K562 (cell line): ENCODE measurements around the gene REX1BD. TPM values are rescaled to one million over a fixed set of nuclear protein-coding genes. Genes with fewer than 3 reads are reported as not detected.
A peak's percentile ranks its signal among the peaks of the same experiment; 100 is the strongest.

Experiments used
- ATAC-seq: fragments of 200-7000 bp; cut with Tn5 transposase; 3 replicates; pipeline ENCODE4 v1.9.1; 2020; ENCODE audit warnings: moderate library complexity
- BruUV-seq: library from RNA; stranded (reverse); fragments of 400-500 nt; replicated peaks from 2 replicates; lab custom pipeline; 2021; lab: Mats Ljungman, UMichigan
- CTCF ChIA-PET: fragments of 300-600 bp; formaldehyde crosslinking; extraction: SDS; loops from one replicate; lab custom pipeline; 2021; ENCODE audit warnings: low intra/inter-chr PET ratio; lab: Yijun Ruan, JAX
- POLR2A ChIA-PET: fragments of 300-600, 350-650 bp; sonication (Branson Sonifier 250); formaldehyde crosslinking; extraction: SDS; loops from one replicate; lab custom pipeline; 2021; ENCODE audit warnings: antibody characterized with exemption, inconsistent platforms; lab: Yijun Ruan, JAX
- DNase-seq, 4 experiments: peaks; one replicate each; pipeline versions ENCODE4 v3.0.0 to v3.0.0-alpha.2; 2011 to 2018; ENCODE audit warnings: low spot score in 3 of 4, mixed read lengths in 3 of 4; ENCODE audit errors: extremely low read depth in 1 of 4
- FAIRE-seq: peaks from 2 replicates; lab custom pipeline; 2011; peaks lifted over from hg19 to GRCh38; lab: Jason Lieb, UNC
- H2AFZ ChIP-seq: 2 replicates; pipeline ENCODE4 v1.6.0; 2011; ENCODE audit warnings: low read depth, low read length, control low read depth, inconsistent platforms
- H3K27ac ChIP-seq: fragments of 200-600 bp; 3 replicates; pipeline ENCODE4 v1.8.0; 2011; ENCODE audit warnings: low read depth, mild to moderate bottlenecking, control low read depth, inconsistent platforms, low read length, moderate library complexity, mixed read lengths; ENCODE audit errors: extremely low read depth
- H3K27me3 ChIP-seq, 2 experiments: fragments of 300-600 bp in 1 of 2; 2 replicates in 1 of 2; 3 replicates in 1 of 2; pipeline versions ENCODE4 v1.6.0 to v1.8.0; 2011; ENCODE audit warnings: inconsistent platforms in 2 of 2, low read length in 2 of 2, mild to moderate bottlenecking in 1 of 2, mixed read lengths in 1 of 2, moderate library complexity in 1 of 2; ENCODE audit not compliant: control insufficient read depth in 2 of 2, insufficient read depth in 2 of 2
- H3K36me3 ChIP-seq: fragments of 300-600 bp; 3 replicates; pipeline ENCODE4 v1.8.0; 2011; ENCODE audit warnings: mild to moderate bottlenecking, low read length, inconsistent platforms; ENCODE audit not compliant: control insufficient read depth, insufficient read depth
- H3K4me1 ChIP-seq, 2 experiments: fragments of 200-600 bp in 1 of 2; replicated peaks in 1 of 2; 2 replicates in 1 of 2; 3 replicates in 1 of 2; pipeline versions ENCODE4 v1.5.1 to v1.8.0; 2011; ENCODE audit warnings: inconsistent platforms in 2 of 2, low read length in 2 of 2, mild to moderate bottlenecking in 1 of 2, mixed read lengths in 1 of 2, moderate library complexity in 1 of 2; ENCODE audit not compliant: control insufficient read depth in 2 of 2, insufficient read depth in 2 of 2
- H3K4me2 ChIP-seq: 2 replicates; pipeline ENCODE4 v1.6.1; 2011; ENCODE audit warnings: low read length, control low read depth, inconsistent platforms, mixed read lengths; ENCODE audit not compliant: insufficient read depth
- H3K4me3 ChIP-seq: fragments of 200-600 bp; sonication (generic), shearing (Covaris generic); 2 replicates; pipeline ENCODE4 v1.5.1; 2016; ENCODE audit warnings: control low read depth, inconsistent platforms
- H3K79me2 ChIP-seq: fragments of 200-600 bp; 3 replicates; pipeline ENCODE4 v1.8.0; 2011; ENCODE audit warnings: low read length, inconsistent platforms; ENCODE audit not compliant: control insufficient read depth, insufficient read depth
- H3K9ac ChIP-seq, 2 experiments: 2 replicates each; pipeline versions ENCODE4 v1.6.0 to v1.6.1; 2011; ENCODE audit warnings: low read depth in 2 of 2, low read length in 2 of 2, control low read depth in 1 of 2, inconsistent platforms in 1 of 2, mild to moderate bottlenecking in 1 of 2, mixed read lengths in 1 of 2; ENCODE audit not compliant: insufficient read depth in 1 of 2
- H3K9me1 ChIP-seq: one replicate; pipeline ENCODE4 v1.6.0; 2011; ENCODE audit warnings: inconsistent platforms, mild to moderate bottlenecking, low read length, moderate library complexity; ENCODE audit not compliant: control insufficient read depth, insufficient read depth
- H3K9me3 ChIP-seq: replicated peaks from 2 replicates; pipeline ENCODE4 v1.5.1; 2011; ENCODE audit warnings: low read depth, low read length, inconsistent platforms; ENCODE audit not compliant: control insufficient read depth, insufficient read depth
- H4K20me1 ChIP-seq: replicated peaks from 2 replicates; pipeline ENCODE4 v1.6.1; 2011; ENCODE audit warnings: low read length, inconsistent platforms, mixed read lengths; ENCODE audit not compliant: control insufficient read depth, insufficient read depth
- C11orf30 ChIP-seq: fragments of 450-650 bp; IDR thresholded peaks from 2 replicates; pipeline ENCODE4 v1.6.1; 2016; ENCODE audit warnings: low read depth, mild to moderate bottlenecking
- CREB1 ChIP-seq, 2 experiments: sonication (generic) in 1 of 2; formaldehyde crosslinking in 1 of 2; IDR thresholded peaks; 2 replicates each; pipeline versions ENCODE4 v1.6.1 to v1.8.0; 2012 to 2022; ENCODE audit warnings: inconsistent platforms in 1 of 2, mild to moderate bottlenecking in 1 of 2, missing genetic modification reagents in 1 of 2, moderate library complexity in 1 of 2
- CREM ChIP-seq: IDR thresholded peaks from 2 replicates; pipeline ENCODE4 v1.6.1; 2014; ENCODE audit warnings: antibody characterized with exemption, low read depth
- DDX20 ChIP-seq: fragments of 450-650 bp; IDR thresholded peaks from 2 replicates; pipeline ENCODE4 v1.6.1; 2016; ENCODE audit warnings: missing genetic modification characterization, low read depth, mild to moderate bottlenecking, missing compliant biosample characterization, moderate library complexity
- E2F3 ChIP-seq: fragments of 250-450 bp; sonication (Bioruptor Pico); IDR thresholded peaks from 2 replicates; pipeline ENCODE4 v1.4.0; 2020; ENCODE audit warnings: mild to moderate bottlenecking
- GABPB2 ChIP-seq: fragments of 250-450 bp; sonication (Bioruptor Pico); conservative IDR thresholded peaks from 2 replicates; pipeline ENCODE4 v1.5.1; 2021; ENCODE audit warnings: mild to moderate bottlenecking
- JUND ChIP-seq, 2 experiments: IDR thresholded peaks; 2 replicates in 1 of 2; 3 replicates in 1 of 2; pipeline ENCODE4 v1.6.1; 2011; ENCODE audit warnings: borderline replicate concordance in 2 of 2, low read depth in 2 of 2, low read length in 2 of 2, improper control_type of control experiment in 1 of 2, missing biosample characterization in 1 of 2, missing genetic modification characterization in 1 of 2, missing genetic modification reagents in 1 of 2
- KDM4B ChIP-seq, 2 experiments: fragments of 450-650 bp in 1 of 2; sonication (generic) in 1 of 2; IDR thresholded peaks; 2 replicates each; pipeline ENCODE4 v1.6.1; 2016 to 2017; ENCODE audit warnings: borderline replicate concordance in 2 of 2, antibody characterized with exemption in 1 of 2, low read depth in 1 of 2, mild to moderate bottlenecking in 1 of 2
- MAFG ChIP-seq: fragments of 450-650 bp; conservative IDR thresholded peaks from 2 replicates; pipeline ENCODE4 v1.6.1; 2016; ENCODE audit warnings: missing genetic modification characterization, missing compliant biosample characterization
- NFYB ChIP-seq: IDR thresholded peaks from 2 replicates; pipeline ENCODE4 v1.6.1; 2011; ENCODE audit warnings: mild to moderate bottlenecking, moderate library complexity; ENCODE audit not compliant: insufficient read length; ENCODE audit errors: extremely low read depth
- OTX1 ChIP-seq: fragments of 450-650 bp; formaldehyde crosslinking; IDR thresholded peaks from 2 replicates; pipeline ENCODE4 v1.4.0; 2022; ENCODE audit warnings: mild to moderate bottlenecking
- RBM15 ChIP-seq: fragments of 200-400 bp; formaldehyde crosslinking; IDR thresholded peaks from 2 replicates; pipeline ENCODE4 v1.6.1; 2018; ENCODE audit warnings: mild to moderate bottlenecking, low read length, moderate library complexity; ENCODE audit not compliant: insufficient read depth
- SIN3A ChIP-seq, 2 experiments: fragments of 150-350 bp in 1 of 2; IDR thresholded peaks; 2 replicates each; pipeline ENCODE4 v1.6.1; 2011 to 2016; ENCODE audit warnings: borderline replicate concordance in 2 of 2, low read depth in 2 of 2, low read length in 2 of 2, mild to moderate bottlenecking in 2 of 2, moderate library complexity in 2 of 2; ENCODE audit not compliant: control insufficient read depth in 1 of 2
- TRIM24 ChIP-seq, 2 experiments: fragments of 450-650 bp; IDR thresholded peaks; 2 replicates each; pipeline ENCODE4 v1.6.1; 2016
- ZBTB8A ChIP-seq: fragments of 450-650 bp; IDR thresholded peaks from 2 replicates; pipeline ENCODE4 v1.6.1; 2018; ENCODE audit warnings: mild to moderate bottlenecking, moderate library complexity; ENCODE audit not compliant: partially characterized antibody
- ZC3H11A ChIP-seq: IDR thresholded peaks from 2 replicates; pipeline ENCODE4 v1.6.1; 2012; ENCODE audit warnings: low read depth, low read length, improper control_type of control experiment
- ZFP1 ChIP-seq: fragments of 450-650 bp; formaldehyde crosslinking; IDR thresholded peaks from 2 replicates; pipeline ENCODE4 v1.4.0; 2020; ENCODE audit warnings: mild to moderate bottlenecking, mixed read lengths
- WGBS: fragments of 100-300 bp; shearing (Covaris generic); methylation state at CpG from one replicate; pipeline ENCODE4 v1.1.6; 2016; ENCODE audit warnings: low coverage, mixed read lengths; ENCODE audit not compliant: insufficient coverage; ENCODE audit errors: missing lambda C conversion rate; 5-methylcytosine and 5-hydroxymethylcytosine counted together
- in situ Hi-C: fragments of 300-500 bp; cut with MboI; formaldehyde crosslinking; loops from 4 replicates; pipeline ENCODE4 v1.15.0; 2018; ENCODE audit warnings: inconsistent platforms, mixed read lengths
- intact Hi-C: fragments of 100-400 bp; cut with micrococcal nuclease; formaldehyde crosslinking; loops from 2 replicates; pipeline ENCODE4 v1.14.2; 2022
- polyA plus RNA-seq, 8 experiments: library from polyadenylated mRNA; depleted of rRNA in 4 of 8; stranded (reverse) in 5 of 8; unstranded in 3 of 8; fragments of >200 nt; fragmentation: Nextera tagmentation in 2 of 8; fragmentation: Illumina TruSeq in 1 of 8; extraction: Ambion mirVana in 2 of 8; extraction: Trizol in 1 of 8; gene quantifications; 2 replicates each; pipeline versions ENCODE4 v1.2.1 to v1.2.3, GENCODE V29; 2011 to 2014; ENCODE audit warnings: inconsistent platforms in 1 of 8, missing spikeins in 1 of 8
- total RNA-seq, 7 experiments: library from RNA; depleted of rRNA in 6 of 7; stranded (reverse); fragments of >200 nt in 6 of 7; fragmentation: Illumina TruSeq in 2 of 7; extraction: Trizol in 2 of 7; gene quantifications; 2 replicates each; pipeline versions ENCODE4 v1.2.1 to v1.2.3, GENCODE V29; 2011 to 2021; ENCODE audit warnings: low replicate concordance in 1 of 7
- TF ChIP-seq, protein P1 (sequence below): sonication (generic); formaldehyde crosslinking; IDR thresholded peaks from 2 replicates; pipeline ENCODE4 v1.8.1; 2022; ENCODE audit warnings: missing genetic modification reagents

Gene REX1BD
- total and polyA plus RNA-seq, 9 of the 15 experiments (the other 6 are each of a cell fraction or from before 2014, with no cell fraction given) = 1.9 to 136 (median 13.8) TPM

DNA sequence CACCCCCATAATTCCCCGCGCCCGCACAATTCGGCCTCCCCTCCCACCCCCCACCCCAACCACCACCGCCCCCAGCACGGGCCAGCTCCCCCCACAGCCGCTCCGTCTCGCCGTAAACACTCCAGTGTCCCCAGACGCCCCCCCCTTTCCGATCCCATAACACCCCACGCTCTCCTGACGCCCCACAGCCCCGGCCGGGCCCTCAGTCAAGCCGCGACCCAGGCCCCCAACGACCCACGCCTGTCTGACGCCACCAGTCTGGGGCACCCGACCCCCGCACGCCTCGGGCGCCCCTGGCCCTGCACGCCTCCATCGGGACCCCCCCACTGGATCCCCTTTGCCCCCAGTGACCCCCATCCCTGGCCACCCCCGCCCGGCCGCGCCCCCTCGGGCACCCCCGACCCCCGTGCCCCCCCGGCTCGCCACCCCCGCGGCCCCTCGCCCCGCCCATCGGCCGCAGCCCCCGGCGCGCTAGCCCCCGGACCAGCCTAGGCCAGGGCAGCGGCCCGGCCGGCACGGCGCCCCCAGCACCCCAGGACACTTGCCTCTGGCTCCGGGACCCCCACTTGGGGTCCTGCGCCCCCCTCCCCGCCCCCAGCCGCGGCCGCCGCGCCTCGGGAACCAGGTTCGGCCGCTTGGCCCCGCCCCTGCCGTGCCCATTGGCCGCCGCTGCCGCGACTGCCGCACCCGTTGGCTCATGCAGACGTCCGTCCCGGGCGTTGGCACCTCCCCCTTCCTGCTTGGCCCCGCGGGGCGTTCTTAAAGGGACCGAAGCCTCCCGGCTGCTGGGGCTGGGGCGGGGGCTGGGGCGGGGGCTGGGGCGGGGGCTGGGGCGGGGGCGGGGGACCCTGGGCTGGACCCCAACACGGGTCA lies 45.4 kb upstream of the REX1BD start, which contains the start of gene FKBP8 (continued):
- no peak for TF ChIP-seq CREB1 (IDR thresholded peaks at IDR 0.05)
- no peak for TF ChIP-seq CREB1 (CRISPR knock-in tag; IDR thresholded peaks at IDR 0.05)
- TF ChIP-seq ZC3H11A = no peak
- TF ChIP-seq NFYB = peak; percentile 87
- TF ChIP-seq CREM = peak; percentile 24; the same call in 1 of the 2 replicates

DNA sequence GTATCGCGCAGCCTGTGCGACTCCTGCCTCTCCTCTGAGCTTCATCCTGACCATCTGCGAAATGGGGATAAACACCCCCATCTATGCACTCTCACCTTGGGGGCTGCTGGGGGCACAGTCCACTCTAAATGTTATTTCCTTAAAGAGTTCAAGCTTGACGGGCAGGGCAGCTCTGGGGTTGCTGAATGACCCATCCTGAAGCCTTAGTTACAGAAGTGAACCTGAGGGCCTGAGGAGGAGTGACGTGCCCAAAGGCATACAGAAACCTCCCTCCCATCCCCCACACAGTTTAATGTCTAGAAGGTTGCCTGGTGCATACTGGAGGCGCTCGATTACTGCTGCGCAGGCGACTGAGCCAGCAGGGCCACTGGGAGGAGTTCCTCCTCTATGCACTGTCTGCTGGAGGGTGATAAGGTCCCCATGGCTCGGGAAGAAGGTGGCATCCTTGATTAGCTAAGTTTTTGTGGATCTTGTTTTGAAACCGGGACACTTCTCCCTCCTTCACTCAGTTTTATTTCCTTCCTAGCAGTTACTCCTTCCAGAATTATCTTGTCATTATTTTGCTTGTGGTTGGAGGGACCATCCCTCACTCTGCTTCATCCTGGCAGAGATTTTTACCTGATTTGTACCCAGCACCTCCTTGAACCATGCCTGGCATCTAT lies 44.7 kb upstream of the REX1BD start:
- ChIA-PET POLR2A (interaction anchor here (0.6 to 2.7 kb wide), 14 partner anchors 8 to 384 kb away, joined by 3 to 12 read pairs (median 4); partner anchors contain the start of genes KXD1 and UBA52), CTCF (no interaction called here)
- ATAC-seq (peak; percentile 94), FAIRE-seq (peak; percentile 99), DNase-seq (peak; percentile 90 to 99 (median 95))
- H3K27ac ChIP-seq = peak overlapping the region; percentile 88
- WGBS = 0% methylated on average over 12 of the region's 12 CpGs
- in situ Hi-C loops = no loop called here
- H3K4me1 ChIP-seq = peaks cover 18 to 36% of the 10 kb centered on the region in 2 experiments
- H3K4me3 ChIP-seq = peak overlapping the region; percentile 68
- H3K79me2 ChIP-seq = peaks cover 21% of the 10 kb centered on the region
- peak overlapping the region; percentile 90 for H3K4me2 ChIP-seq
- H3K9me3 ChIP-seq = no peaks in the 10 kb centered on the region
- no peaks in the 10 kb centered on the region for H3K27me3 ChIP-seq
- peak overlapping the region; percentile 73 for H2AFZ ChIP-seq
- no TSS peak for BruUV-seq
- peak overlapping the region; percentile 76 to 88; a peak in 3 of 4 replicates for H3K9ac ChIP-seq
- intact Hi-C loops = loop anchor here (1.0 to 5.0 kb wide), 3 partner anchors 13 to 133 kb away; partner anchors contain the start of genes ELL and KXD1
- peaks cover 30% of the 10 kb centered on the region for H3K36me3 ChIP-seq
- H3K9me1 ChIP-seq = no peaks in the 10 kb centered on the region
- peaks cover 3% of the 10 kb centered on the region; the same call in 1 of the 2 replicates for H4K20me1 ChIP-seq
- TF ChIP-seq DDX20 (tag) = no peak
- peak; percentile 71 for TF ChIP-seq JUND (IDR thresholded peaks at IDR 0.05; ENCODE audit: borderline replicate concordance, low read depth, low read length)
- peak; percentile 56; the same call in 2 of the 3 replicates for TF ChIP-seq JUND (tag; IDR thresholded peaks at IDR 0.05; ENCODE audit: borderline replicate concordance, low read depth, low read length)
- TF ChIP-seq, protein P1, sequence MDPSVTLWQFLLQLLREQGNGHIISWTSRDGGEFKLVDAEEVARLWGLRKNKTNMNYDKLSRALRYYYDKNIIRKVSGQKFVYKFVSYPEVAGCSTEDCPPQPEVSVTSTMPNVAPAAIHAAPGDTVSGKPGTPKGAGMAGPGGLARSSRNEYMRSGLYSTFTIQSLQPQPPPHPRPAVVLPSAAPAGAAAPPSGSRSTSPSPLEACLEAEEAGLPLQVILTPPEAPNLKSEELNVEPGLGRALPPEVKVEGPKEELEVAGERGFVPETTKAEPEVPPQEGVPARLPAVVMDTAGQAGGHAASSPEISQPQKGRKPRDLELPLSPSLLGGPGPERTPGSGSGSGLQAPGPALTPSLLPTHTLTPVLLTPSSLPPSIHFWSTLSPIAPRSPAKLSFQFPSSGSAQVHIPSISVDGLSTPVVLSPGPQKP (CRISPR knock-in tag) = no peak
- TF ChIP-seq SIN3A (IDR thresholded peaks at IDR 0.05; ENCODE audit: borderline replicate concordance in 2 of 2, control insufficient read depth in 1 of 2, low read depth in 2 of 2, low read length in 2 of 2) = peak; percentile 37 to 66; a peak in 2 of 4 replicates
- TF ChIP-seq ZBTB8A = no peak
- TF ChIP-seq KDM4B (IDR thresholded peaks at IDR 0.05; ENCODE audit: borderline replicate concordance in 2 of 2, low read depth in 1 of 2) = no peak; a peak in 1 of 4 replicates
- TF ChIP-seq OTX1 (CRISPR knock-in tag) = no peak
- TF ChIP-seq C11orf30 = no peak; the same call in 1 of the 2 replicates
- no peak for TF ChIP-seq E2F3 (CRISPR knock-in tag)
- no peak for TF ChIP-seq GABPB2
- TF ChIP-seq MAFG (tag) = no peak; the same call in 1 of the 2 replicates
- TF ChIP-seq TRIM24 (IDR thresholded peaks at IDR 0.05) = peak; percentile 92 to 94
- no peak for TF ChIP-seq RBM15
- TF ChIP-seq ZFP1 = no peak
